K562 (cell line): ENCODE data around the gene ALX3. TPM values are rescaled to one million over a fixed set of nuclear protein-coding genes. Genes with fewer than 3 reads are reported as not detected.

Experiments
- ATAC-seq: fragments of 200-7000 bp; cut with Tn5 transposase; 3 replicates; pipeline ENCODE4 v1.9.1; 2020; ENCODE audit warnings: moderate library complexity
- BruUV-seq: library from RNA; stranded (reverse); fragments of 400-500 nt; replicated peaks from 2 replicates; lab custom pipeline; 2021; lab: Mats Ljungman, UMichigan
- CTCF ChIA-PET: fragments of 300-600 bp; formaldehyde crosslinking; extraction: SDS; loops from one replicate; lab custom pipeline; 2021; ENCODE audit warnings: low intra/inter-chr PET ratio; lab: Yijun Ruan, JAX
- POLR2A ChIA-PET: fragments of 300-600, 350-650 bp; sonication (Branson Sonifier 250); formaldehyde crosslinking; extraction: SDS; loops from one replicate; lab custom pipeline; 2021; ENCODE audit warnings: antibody characterized with exemption, inconsistent platforms; lab: Yijun Ruan, JAX
- DNase-seq, 4 experiments: peaks; one replicate each; pipeline versions ENCODE4 v3.0.0 to v3.0.0-alpha.2; 2011 to 2018; ENCODE audit warnings: low spot score in 3 of 4, mixed read lengths in 3 of 4; ENCODE audit errors: extremely low read depth in 1 of 4
- FAIRE-seq: peaks from 2 replicates; lab custom pipeline; 2011; peaks lifted over from hg19 to GRCh38; lab: Jason Lieb, UNC
- H2AFZ ChIP-seq: 2 replicates; pipeline ENCODE4 v1.6.0; 2011; ENCODE audit warnings: low read depth, low read length, control low read depth, inconsistent platforms
- H3K27ac ChIP-seq: fragments of 200-600 bp; 3 replicates; pipeline ENCODE4 v1.8.0; 2011; ENCODE audit warnings: low read depth, mild to moderate bottlenecking, control low read depth, inconsistent platforms, low read length, moderate library complexity, mixed read lengths; ENCODE audit errors: extremely low read depth
- H3K27me3 ChIP-seq, 2 experiments: fragments of 300-600 bp in 1 of 2; 2 replicates in 1 of 2; 3 replicates in 1 of 2; pipeline versions ENCODE4 v1.6.0 to v1.8.0; 2011; ENCODE audit warnings: inconsistent platforms in 2 of 2, low read length in 2 of 2, mild to moderate bottlenecking in 1 of 2, mixed read lengths in 1 of 2, moderate library complexity in 1 of 2; ENCODE audit not compliant: control insufficient read depth in 2 of 2, insufficient read depth in 2 of 2
- H3K36me3 ChIP-seq: fragments of 300-600 bp; 3 replicates; pipeline ENCODE4 v1.8.0; 2011; ENCODE audit warnings: mild to moderate bottlenecking, low read length, inconsistent platforms; ENCODE audit not compliant: control insufficient read depth, insufficient read depth
- H3K4me1 ChIP-seq, 2 experiments: fragments of 200-600 bp in 1 of 2; replicated peaks in 1 of 2; 2 replicates in 1 of 2; 3 replicates in 1 of 2; pipeline versions ENCODE4 v1.5.1 to v1.8.0; 2011; ENCODE audit warnings: inconsistent platforms in 2 of 2, low read length in 2 of 2, mild to moderate bottlenecking in 1 of 2, mixed read lengths in 1 of 2, moderate library complexity in 1 of 2; ENCODE audit not compliant: control insufficient read depth in 2 of 2, insufficient read depth in 2 of 2
- H3K4me2 ChIP-seq: 2 replicates; pipeline ENCODE4 v1.6.1; 2011; ENCODE audit warnings: low read length, control low read depth, inconsistent platforms, mixed read lengths; ENCODE audit not compliant: insufficient read depth
- H3K4me3 ChIP-seq: fragments of 200-600 bp; sonication (generic), shearing (Covaris generic); 2 replicates; pipeline ENCODE4 v1.5.1; 2016; ENCODE audit warnings: control low read depth, inconsistent platforms
- H3K79me2 ChIP-seq: fragments of 200-600 bp; 3 replicates; pipeline ENCODE4 v1.8.0; 2011; ENCODE audit warnings: low read length, inconsistent platforms; ENCODE audit not compliant: control insufficient read depth, insufficient read depth
- H3K9ac ChIP-seq, 2 experiments: 2 replicates each; pipeline versions ENCODE4 v1.6.0 to v1.6.1; 2011; ENCODE audit warnings: low read depth in 2 of 2, low read length in 2 of 2, control low read depth in 1 of 2, inconsistent platforms in 1 of 2, mild to moderate bottlenecking in 1 of 2, mixed read lengths in 1 of 2; ENCODE audit not compliant: insufficient read depth in 1 of 2
- H3K9me1 ChIP-seq: one replicate; pipeline ENCODE4 v1.6.0; 2011; ENCODE audit warnings: inconsistent platforms, mild to moderate bottlenecking, low read length, moderate library complexity; ENCODE audit not compliant: control insufficient read depth, insufficient read depth
- H3K9me3 ChIP-seq: replicated peaks from 2 replicates; pipeline ENCODE4 v1.5.1; 2011; ENCODE audit warnings: low read depth, low read length, inconsistent platforms; ENCODE audit not compliant: control insufficient read depth, insufficient read depth
- H4K20me1 ChIP-seq: replicated peaks from 2 replicates; pipeline ENCODE4 v1.6.1; 2011; ENCODE audit warnings: low read length, inconsistent platforms, mixed read lengths; ENCODE audit not compliant: control insufficient read depth, insufficient read depth
- C11orf30 ChIP-seq: fragments of 450-650 bp; IDR thresholded peaks from 2 replicates; pipeline ENCODE4 v1.6.1; 2016; ENCODE audit warnings: low read depth, mild to moderate bottlenecking
- ELF2 ChIP-seq: fragments of 250-450 bp; sonication (Bioruptor Pico); IDR thresholded peaks from 2 replicates; pipeline ENCODE4 v1.5.0; 2021; ENCODE audit warnings: mild to moderate bottlenecking
- GTF2F1 ChIP-seq: IDR thresholded peaks from 2 replicates; pipeline ENCODE4 v1.6.1; 2011; ENCODE audit warnings: low read depth, low read length, improper control_type of control experiment
- LARP7 ChIP-seq: fragments of 450-650 bp; IDR thresholded peaks from 2 replicates; pipeline ENCODE4 v1.6.1; 2016
- PHB2 ChIP-seq: fragments of 450-650 bp; IDR thresholded peaks from 2 replicates; pipeline ENCODE4 v1.6.1; 2017; ENCODE audit warnings: low read depth
- RBM25 ChIP-seq: fragments of 200-400 bp; formaldehyde crosslinking; IDR thresholded peaks from 2 replicates; pipeline ENCODE4 v1.6.1; 2018; ENCODE audit warnings: low read length, low read depth, moderate library complexity; ENCODE audit not compliant: severe bottlenecking
- SIN3B ChIP-seq: fragments of 450-650 bp; IDR thresholded peaks from 2 replicates; pipeline ENCODE4 v1.6.1; 2017; ENCODE audit warnings: low read depth, mild to moderate bottlenecking, moderate library complexity
- ZNF165 ChIP-seq: fragments of 250-450 bp; sonication (Bioruptor Pico); IDR thresholded peaks from 2 replicates; pipeline ENCODE4 v1.4.0; 2020; ENCODE audit warnings: borderline replicate concordance
- ZNF584 ChIP-seq: fragments of 200-800 bp; sonication (Bioruptor generic); IDR thresholded peaks from 2 replicates; pipeline ENCODE4 v1.6.1; 2016; ENCODE audit warnings: low read depth, mild to moderate bottlenecking, missing genetic modification characterization, missing compliant biosample characterization
- WGBS: fragments of 100-300 bp; shearing (Covaris generic); methylation state at CpG from one replicate; pipeline ENCODE4 v1.1.6; 2016; ENCODE audit warnings: low coverage, mixed read lengths; ENCODE audit not compliant: insufficient coverage; ENCODE audit errors: missing lambda C conversion rate; 5-methylcytosine and 5-hydroxymethylcytosine counted together
- in situ Hi-C: fragments of 300-500 bp; cut with MboI; formaldehyde crosslinking; loops from 4 replicates; pipeline ENCODE4 v1.15.0; 2018; ENCODE audit warnings: inconsistent platforms, mixed read lengths
- intact Hi-C: fragments of 100-400 bp; cut with micrococcal nuclease; formaldehyde crosslinking; loops from 2 replicates; pipeline ENCODE4 v1.14.2; 2022
- polyA plus RNA-seq, 8 experiments: library from polyadenylated mRNA; depleted of rRNA in 4 of 8; stranded (reverse) in 5 of 8; unstranded in 3 of 8; fragments of >200 nt; fragmentation: Nextera tagmentation in 2 of 8; fragmentation: Illumina TruSeq in 1 of 8; extraction: Ambion mirVana in 2 of 8; extraction: Trizol in 1 of 8; gene quantifications; 2 replicates each; pipeline versions ENCODE4 v1.2.1 to v1.2.3, GENCODE V29; 2011 to 2014; ENCODE audit warnings: inconsistent platforms in 1 of 8, missing spikeins in 1 of 8
- total RNA-seq, 7 experiments: library from RNA; depleted of rRNA in 6 of 7; stranded (reverse); fragments of >200 nt in 6 of 7; fragmentation: Illumina TruSeq in 2 of 7; extraction: Trizol in 2 of 7; gene quantifications; 2 replicates each; pipeline versions ENCODE4 v1.2.1 to v1.2.3, GENCODE V29; 2011 to 2021; ENCODE audit warnings: low replicate concordance in 1 of 7
- TF ChIP-seq, protein P1 (sequence below): sonication (generic); formaldehyde crosslinking; IDR thresholded peaks from 2 replicates; pipeline ENCODE4 v1.8.1; 2023; ENCODE audit warnings: mild to moderate bottlenecking, missing genetic modification reagents
- TF ChIP-seq, protein P2 (sequence below): fragments of 450-650 bp; conservative IDR thresholded peaks from 2 replicates; pipeline ENCODE4 v1.6.1; 2016; ENCODE audit warnings: missing genetic modification characterization, low read depth, mild to moderate bottlenecking, control low read depth, missing compliant biosample characterization
- TF ChIP-seq, protein P3 (sequence below): fragments of 250-450 bp; sonication (Bioruptor Pico); IDR thresholded peaks from 2 replicates; pipeline ENCODE4 v1.4.0; 2020

Gene ALX3
- total and polyA plus RNA-seq, 9 of the 15 experiments (the other 6 are each of a cell fraction or from before 2014, with no cell fraction given), result not detected

DNA sequence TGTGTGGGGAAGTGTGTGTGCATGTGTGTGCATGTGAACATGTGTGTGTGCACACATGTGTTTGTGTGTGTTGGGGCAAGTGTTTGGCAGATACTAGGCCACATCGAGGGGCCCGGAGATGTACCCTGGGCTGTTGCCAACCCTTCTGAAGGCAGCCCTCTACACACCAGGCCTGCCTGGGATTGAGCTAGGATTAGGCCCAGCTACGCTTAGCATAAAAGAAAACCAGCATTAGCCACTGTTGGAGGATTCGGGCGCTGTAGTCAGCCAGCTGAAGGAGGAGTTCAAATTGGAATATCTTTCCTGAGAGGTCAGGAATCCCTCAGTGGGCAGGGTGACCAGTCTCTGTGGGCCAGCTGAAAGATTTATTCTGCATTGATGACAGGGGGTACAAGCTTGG is 10.6 kb upstream of the ALX3 start:
- no peak for ATAC-seq
- Histone ChIP-seq H3K4me3 (no peak overlapping the region), H3K36me3 (no peaks in the 10 kb centered on the region), H3K4me1 (peaks cover 0 to 12% of the 10 kb centered on the region in 2 experiments; a peak in 1 of 5 replicates), H3K27me3 (peaks cover 26 to 62% of the 10 kb centered on the region in 2 experiments), H3K9ac (no peak overlapping the region), H3K79me2 (no peaks in the 10 kb centered on the region), H3K27ac (no peak overlapping the region), H3K9me1 (no peaks in the 10 kb centered on the region), H4K20me1 (no peaks in the 10 kb centered on the region), H3K9me3 (no peaks in the 10 kb centered on the region), H2AFZ (no peak overlapping the region), H3K4me2 (no peak overlapping the region)
- no TSS peak for BruUV-seq
- FAIRE-seq, result no peak
- intact Hi-C loops, result no loop called here
- WGBS, result 13% methylated on average over 5 of the region's 5 CpGs
- no peak for DNase-seq
- ChIA-PET CTCF (no interaction called here), POLR2A (interaction anchor here (0.6 to 2.0 kb wide), 6 partner anchors 9 to 774 kb away, joined by 3 to 12 read pairs (median 3); partner anchors contain the start of gene MYBPHL)
- in situ Hi-C loops, result no loop called here
- no peak for TF ChIP-seq ZNF584 (CRISPR knock-in tag)
- TF ChIP-seq GTF2F1, result no peak
- TF ChIP-seq, protein P1, sequence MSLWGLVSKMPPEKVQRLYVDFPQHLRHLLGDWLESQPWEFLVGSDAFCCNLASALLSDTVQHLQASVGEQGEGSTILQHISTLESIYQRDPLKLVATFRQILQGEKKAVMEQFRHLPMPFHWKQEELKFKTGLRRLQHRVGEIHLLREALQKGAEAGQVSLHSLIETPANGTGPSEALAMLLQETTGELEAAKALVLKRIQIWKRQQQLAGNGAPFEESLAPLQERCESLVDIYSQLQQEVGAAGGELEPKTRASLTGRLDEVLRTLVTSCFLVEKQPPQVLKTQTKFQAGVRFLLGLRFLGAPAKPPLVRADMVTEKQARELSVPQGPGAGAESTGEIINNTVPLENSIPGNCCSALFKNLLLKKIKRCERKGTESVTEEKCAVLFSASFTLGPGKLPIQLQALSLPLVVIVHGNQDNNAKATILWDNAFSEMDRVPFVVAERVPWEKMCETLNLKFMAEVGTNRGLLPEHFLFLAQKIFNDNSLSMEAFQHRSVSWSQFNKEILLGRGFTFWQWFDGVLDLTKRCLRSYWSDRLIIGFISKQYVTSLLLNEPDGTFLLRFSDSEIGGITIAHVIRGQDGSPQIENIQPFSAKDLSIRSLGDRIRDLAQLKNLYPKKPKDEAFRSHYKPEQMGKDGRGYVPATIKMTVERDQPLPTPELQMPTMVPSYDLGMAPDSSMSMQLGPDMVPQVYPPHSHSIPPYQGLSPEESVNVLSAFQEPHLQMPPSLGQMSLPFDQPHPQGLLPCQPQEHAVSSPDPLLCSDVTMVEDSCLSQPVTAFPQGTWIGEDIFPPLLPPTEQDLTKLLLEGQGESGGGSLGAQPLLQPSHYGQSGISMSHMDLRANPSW (CRISPR knock-in tag), result no peak
- no peak for TF ChIP-seq PHB2
- TF ChIP-seq SIN3B, result no peak
- TF ChIP-seq ELF2, result no peak
- TF ChIP-seq, protein P2, sequence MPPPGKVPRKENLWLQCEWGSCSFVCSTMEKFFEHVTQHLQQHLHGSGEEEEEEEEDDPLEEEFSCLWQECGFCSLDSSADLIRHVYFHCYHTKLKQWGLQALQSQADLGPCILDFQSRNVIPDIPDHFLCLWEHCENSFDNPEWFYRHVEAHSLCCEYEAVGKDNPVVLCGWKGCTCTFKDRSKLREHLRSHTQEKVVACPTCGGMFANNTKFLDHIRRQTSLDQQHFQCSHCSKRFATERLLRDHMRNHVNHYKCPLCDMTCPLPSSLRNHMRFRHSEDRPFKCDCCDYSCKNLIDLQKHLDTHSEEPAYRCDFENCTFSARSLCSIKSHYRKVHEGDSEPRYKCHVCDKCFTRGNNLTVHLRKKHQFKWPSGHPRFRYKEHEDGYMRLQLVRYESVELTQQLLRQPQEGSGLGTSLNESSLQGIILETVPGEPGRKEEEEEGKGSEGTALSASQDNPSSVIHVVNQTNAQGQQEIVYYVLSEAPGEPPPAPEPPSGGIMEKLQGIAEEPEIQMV (tag), result no peak
- no peak for TF ChIP-seq LARP7
- TF ChIP-seq ZNF165 (CRISPR knock-in tag), result no peak
- TF ChIP-seq RBM25, result no peak
- TF ChIP-seq, protein P3, sequence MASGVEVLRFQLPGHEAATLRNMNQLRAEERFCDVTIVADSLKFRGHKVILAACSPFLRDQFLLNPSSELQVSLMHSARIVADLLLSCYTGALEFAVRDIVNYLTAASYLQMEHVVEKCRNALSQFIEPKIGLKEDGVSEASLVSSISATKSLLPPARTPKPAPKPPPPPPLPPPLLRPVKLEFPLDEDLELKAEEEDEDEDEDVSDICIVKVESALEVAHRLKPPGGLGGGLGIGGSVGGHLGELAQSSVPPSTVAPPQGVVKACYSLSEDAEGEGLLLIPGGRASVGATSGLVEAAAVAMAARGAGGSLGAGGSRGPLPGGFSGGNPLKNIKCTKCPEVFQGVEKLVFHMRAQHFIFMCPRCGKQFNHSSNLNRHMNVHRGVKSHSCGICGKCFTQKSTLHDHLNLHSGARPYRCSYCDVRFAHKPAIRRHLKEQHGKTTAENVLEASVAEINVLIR (CRISPR knock-in tag), result no peak
- TF ChIP-seq C11orf30, result no peak
